Measurements from ENCODE around the gene CDC6.
A peak's percentile ranks its signal among the peaks of the same experiment; 100 is the strongest.

Gene CDC6

DNA sequence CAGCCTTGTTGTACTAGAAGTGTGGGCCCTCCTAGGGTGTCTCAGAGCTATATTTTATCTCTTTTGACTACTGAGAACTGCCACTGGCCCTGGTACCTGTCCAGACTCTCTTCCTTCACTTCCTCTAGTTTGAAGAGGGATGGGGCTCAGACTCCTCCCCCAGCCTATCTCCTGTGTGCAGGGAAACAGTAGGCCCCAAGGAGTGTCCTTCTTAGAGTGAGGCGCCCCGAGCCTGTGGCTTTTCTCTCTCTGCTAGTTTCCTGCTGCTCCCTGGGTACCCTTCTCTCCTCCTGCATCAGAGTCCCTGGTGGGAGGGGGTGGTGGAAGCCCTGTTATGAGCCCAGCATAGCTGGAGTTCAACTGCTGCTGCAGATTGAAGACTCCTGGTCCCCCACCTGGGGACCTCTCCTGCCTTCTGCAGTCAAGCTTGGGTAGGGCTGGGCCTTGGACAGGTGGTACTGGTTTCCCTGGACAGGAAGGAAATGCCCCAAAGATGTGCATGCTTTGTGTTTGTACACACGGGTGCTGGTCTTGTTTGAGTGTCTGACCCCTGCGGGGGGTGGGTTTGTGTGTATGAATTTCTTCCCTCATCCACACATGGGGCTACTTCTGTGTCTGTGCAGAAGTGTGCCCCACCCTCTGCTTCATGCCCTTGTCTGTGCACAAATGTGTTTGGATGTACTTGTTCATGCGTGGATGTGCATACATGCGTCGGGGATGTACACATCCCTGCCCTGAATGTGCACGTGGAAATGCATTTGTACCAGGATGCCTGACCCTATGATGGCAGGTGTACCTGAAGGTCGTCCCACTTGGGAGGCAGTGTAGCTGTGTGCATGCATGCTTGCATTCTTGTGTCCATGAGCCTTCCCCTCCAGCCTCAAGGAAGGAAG is 28.2 kb downstream of the CDC6 start:
- FAIRE-seq (no peak), DNase-seq (ENCODE audit: insufficient read length, low spot score) (no peak)

DNA sequence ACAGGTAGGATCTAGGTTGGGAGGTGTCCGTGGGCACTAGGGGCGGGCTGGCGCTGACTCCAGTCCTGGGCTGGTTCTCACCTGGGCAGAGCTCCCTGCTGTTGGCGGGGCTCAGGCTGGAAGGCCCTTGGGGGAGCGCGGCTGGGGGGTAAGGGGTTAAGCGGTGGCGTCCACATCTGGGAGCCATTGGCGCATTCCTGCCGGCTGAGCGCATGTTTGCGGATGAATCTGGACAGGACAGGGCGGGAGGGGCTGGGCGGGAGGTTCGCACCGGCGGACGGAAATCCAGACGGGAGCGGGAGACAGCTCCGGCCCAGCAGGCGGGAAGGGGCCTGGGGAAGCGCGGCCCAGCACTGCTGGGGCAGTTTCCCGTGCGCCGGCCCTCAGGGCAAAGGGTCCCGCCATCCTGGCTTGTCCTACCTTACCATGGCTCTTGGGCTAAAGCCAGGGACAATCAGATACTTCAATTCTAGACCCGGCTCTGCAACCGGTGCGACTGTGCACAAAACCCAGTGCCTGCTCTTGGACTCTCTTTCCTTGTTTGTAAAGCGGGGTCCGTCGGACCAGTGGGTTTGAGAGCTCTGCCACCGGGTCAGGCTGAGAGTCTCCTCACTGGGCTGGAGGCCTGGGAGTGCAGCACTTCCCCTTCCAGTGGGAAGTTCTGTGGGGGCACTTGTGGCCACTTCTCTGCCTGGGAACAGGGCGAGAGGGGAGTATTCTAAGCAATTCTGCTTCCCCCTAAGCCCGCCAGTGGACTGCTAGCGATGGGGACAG is 29.1 kb downstream of the CDC6 start:
- TF ChIP-seq, protein P1, sequence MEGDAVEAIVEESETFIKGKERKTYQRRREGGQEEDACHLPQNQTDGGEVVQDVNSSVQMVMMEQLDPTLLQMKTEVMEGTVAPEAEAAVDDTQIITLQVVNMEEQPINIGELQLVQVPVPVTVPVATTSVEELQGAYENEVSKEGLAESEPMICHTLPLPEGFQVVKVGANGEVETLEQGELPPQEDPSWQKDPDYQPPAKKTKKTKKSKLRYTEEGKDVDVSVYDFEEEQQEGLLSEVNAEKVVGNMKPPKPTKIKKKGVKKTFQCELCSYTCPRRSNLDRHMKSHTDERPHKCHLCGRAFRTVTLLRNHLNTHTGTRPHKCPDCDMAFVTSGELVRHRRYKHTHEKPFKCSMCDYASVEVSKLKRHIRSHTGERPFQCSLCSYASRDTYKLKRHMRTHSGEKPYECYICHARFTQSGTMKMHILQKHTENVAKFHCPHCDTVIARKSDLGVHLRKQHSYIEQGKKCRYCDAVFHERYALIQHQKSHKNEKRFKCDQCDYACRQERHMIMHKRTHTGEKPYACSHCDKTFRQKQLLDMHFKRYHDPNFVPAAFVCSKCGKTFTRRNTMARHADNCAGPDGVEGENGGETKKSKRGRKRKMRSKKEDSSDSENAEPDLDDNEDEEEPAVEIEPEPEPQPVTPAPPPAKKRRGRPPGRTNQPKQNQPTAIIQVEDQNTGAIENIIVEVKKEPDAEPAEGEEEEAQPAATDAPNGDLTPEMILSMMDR (IDR thresholded peaks at IDR 0.05; ENCODE audit: insufficient read depth, missing control alignments) = no peak
- FAIRE-seq (no peak), DNase-seq (ENCODE audit: insufficient read length, low spot score) (no peak)

More for the DNA sequence above, 28.2 kb downstream of the CDC6 start:
- TF ChIP-seq, protein P1 (IDR thresholded peaks at IDR 0.05; ENCODE audit: insufficient read depth, missing control alignments) = no peak

DNA sequence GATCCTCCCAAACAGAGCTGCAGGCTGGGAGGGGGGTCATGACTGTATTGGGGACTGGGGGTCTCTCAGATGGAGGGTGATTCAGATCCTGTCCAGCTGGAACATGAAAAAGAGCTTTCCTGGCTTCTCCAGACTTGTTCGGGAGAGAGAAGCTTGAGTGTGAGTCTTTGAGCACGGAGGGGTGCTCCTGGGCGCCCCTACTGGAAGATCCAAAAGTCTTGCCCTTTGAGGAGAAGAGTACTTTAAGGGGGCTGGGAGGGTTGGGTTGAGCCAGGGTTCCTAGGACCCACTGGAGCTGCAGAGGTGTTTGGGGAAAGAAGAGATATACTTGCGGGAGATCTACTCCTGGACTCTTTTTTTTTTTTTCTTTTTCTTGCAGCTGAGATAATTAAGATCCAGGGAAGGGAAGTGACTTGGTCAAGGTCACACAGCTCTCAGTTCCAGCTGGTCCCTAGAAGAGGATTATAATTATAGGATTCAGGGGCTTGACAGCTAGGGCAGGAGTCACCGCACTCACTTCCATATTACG is 29.7 kb downstream of the CDC6 start:
- DNase-seq (ENCODE audit: insufficient read length, low spot score) (no peak), FAIRE-seq (no peak)
- TF ChIP-seq, protein P1 (IDR thresholded peaks at IDR 0.05; ENCODE audit: insufficient read depth, missing control alignments) = peak; percentile 51

DNA sequence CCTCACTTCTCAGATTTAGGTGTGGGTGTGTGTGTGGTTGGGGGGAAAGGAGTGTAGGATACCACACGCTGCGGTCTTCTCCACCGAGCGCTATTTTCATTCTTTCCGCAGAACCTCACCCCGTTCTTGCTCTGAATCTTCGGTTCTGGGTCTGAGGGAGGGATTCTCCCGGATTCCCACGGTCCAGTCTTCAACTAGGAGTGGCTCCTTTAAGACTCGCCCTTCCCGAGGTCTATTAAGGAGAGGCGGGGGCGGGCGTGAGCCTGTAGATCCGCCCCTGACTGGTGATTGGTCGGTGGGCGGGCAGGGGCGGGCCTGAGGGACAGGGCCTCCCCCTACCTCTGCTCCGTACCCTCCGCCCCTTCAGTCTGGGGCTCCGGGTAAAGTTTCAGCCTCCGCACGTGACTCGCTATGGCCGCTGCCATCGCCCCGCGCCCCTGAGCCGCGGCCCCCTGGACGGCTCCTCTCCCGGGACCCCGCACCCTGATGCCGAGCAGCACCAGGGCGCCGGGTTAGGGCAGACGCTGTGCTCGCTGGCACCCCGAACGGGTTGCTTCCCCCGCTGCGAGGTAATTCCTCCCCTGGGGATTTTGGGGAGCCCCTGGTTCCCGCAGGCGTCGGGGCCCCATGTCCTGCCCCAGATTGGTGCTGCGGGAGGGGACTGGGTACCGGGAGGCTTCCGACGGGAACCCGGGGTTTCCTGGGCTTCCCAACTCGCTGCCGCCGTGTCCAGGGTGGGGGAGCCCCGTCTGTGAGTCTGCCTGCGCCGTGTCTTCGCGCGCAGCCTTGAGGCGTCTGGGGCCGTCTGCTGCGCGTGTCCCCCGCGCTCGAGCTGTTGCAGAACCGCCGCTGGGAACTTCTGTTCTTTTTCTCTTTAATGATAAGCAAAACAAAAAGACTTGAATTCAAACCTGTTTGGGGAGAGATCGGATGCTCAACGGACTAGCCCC is 30.5 kb downstream of the CDC6 start:
- TF ChIP-seq, protein P1 (IDR thresholded peaks at IDR 0.05; ENCODE audit: insufficient read depth, missing control alignments) = no peak
- FAIRE-seq = no peak
- peak; percentile 99 for DNase-seq (ENCODE audit: insufficient read length, low spot score)

DNA sequence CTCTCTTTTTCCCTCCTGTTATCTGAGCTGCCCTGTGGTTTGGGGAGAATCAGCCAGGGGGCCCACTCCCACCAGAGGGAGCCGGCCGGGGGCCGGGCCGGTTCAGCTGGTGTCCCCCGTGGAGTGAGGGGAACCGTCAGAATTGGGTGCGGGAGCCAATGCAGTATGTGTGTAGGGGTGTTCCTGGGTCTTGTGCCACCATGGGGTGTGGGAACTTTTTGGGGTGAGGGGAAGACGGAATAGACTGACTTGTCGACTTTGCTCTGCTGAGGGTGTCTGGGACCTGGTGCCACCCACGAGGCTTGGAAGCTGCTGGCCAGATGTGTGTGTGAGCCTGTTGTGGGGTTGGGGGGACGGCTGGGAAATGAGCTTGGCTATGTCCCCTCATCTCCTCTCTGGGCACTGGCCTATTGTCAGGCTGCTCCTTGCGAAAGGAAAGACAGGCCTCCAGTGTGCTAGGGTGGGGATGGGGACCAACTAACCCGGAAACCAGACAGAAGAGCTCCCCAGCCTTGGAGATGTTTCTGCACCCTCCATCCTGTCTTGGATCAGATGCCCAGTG is 31.2 kb downstream of the CDC6 start:
- FAIRE-seq = no peak
- no peak for DNase-seq (ENCODE audit: insufficient read length, low spot score)
- TF ChIP-seq, protein P1 (IDR thresholded peaks at IDR 0.05; ENCODE audit: insufficient read depth, missing control alignments) = no peak

Measured in D721Med (cell line).